Activated naive CD4-positive, alpha-beta T cell treated with anti-CD3 and anti-CD28 coated beads, Interleukin-2, amount 50 U/mL, for 24 hours (primary cell): ENCODE data around the gene RAI1.

Experiments used
- H3K27ac Mint-ChIP-seq: one replicate; pipeline ENCODE4 v1.8.0; 2021; ENCODE audit warnings: mild to moderate bottlenecking, mixed read lengths
- H3K27me3 Mint-ChIP-seq: one replicate; pipeline ENCODE4 v1.8.0; 2021; ENCODE audit warnings: mixed read lengths
- H3K36me3 Mint-ChIP-seq: one replicate; pipeline ENCODE4 v1.8.0; 2021; ENCODE audit warnings: mixed read lengths
- H3K4me1 Mint-ChIP-seq: one replicate; pipeline ENCODE4 v1.8.0; 2021; ENCODE audit warnings: mixed read lengths
- H3K4me3 Mint-ChIP-seq: one replicate; pipeline ENCODE4 v1.8.0; 2021; ENCODE audit warnings: mild to moderate bottlenecking, mixed read lengths
- H3K9me3 Mint-ChIP-seq: one replicate; pipeline ENCODE4 v1.8.0; 2021; ENCODE audit warnings: mixed read lengths

RAI1 gene

GRCh38 chr17:17762744-17763105 is 81.5 kb downstream of the RAI1 start:
- no peaks in the 10 kb centered on the region for H3K9me3 Mint-ChIP-seq
- no peaks in the 10 kb centered on the region for H3K36me3 Mint-ChIP-seq
- H3K4me1 Mint-ChIP-seq = peaks cover 46% of the 10 kb centered on the region
- no peaks in the 10 kb centered on the region for H3K27me3 Mint-ChIP-seq
- H3K4me3 Mint-ChIP-seq = no peak overlapping the region
- no peak overlapping the region for H3K27ac Mint-ChIP-seq

- no peak overlapping the region for H3K4me3 Mint-ChIP-seq
- H3K4me1 Mint-ChIP-seq = peaks cover 42% of the 10 kb centered on the region
- H3K27ac Mint-ChIP-seq = no peak overlapping the region
- H3K36me3 Mint-ChIP-seq = no peaks in the 10 kb centered on the region
- no peaks in the 10 kb centered on the region for H3K27me3 Mint-ChIP-seq
- no peaks in the 10 kb centered on the region for H3K9me3 Mint-ChIP-seq
These were observed 81.9 kb downstream of the RAI1 start for GRCh38 chr17:17763136-17763535.

GRCh38 chr17:17763734-17764133 is 82.5 kb downstream of the RAI1 start:
- Mint-ChIP-seq H3K4me1 (peaks cover 42% of the 10 kb centered on the region), H3K27me3 (no peaks in the 10 kb centered on the region), H3K9me3 (no peaks in the 10 kb centered on the region), H3K27ac (peak overlapping the region; percentile 59), H3K36me3 (no peaks in the 10 kb centered on the region), H3K4me3 (no peak overlapping the region)

GRCh38 chr17:17765359-17766076 is 84.3 kb downstream of the RAI1 start:
- no peaks in the 10 kb centered on the region for H3K9me3 Mint-ChIP-seq
- peaks cover 45% of the 10 kb centered on the region for H3K4me1 Mint-ChIP-seq
- no peak overlapping the region for H3K27ac Mint-ChIP-seq
- H3K27me3 Mint-ChIP-seq = no peaks in the 10 kb centered on the region
- H3K4me3 Mint-ChIP-seq = no peak overlapping the region
- no peaks in the 10 kb centered on the region for H3K36me3 Mint-ChIP-seq

GRCh38 chr17:17766077-17766743 is 85.0 kb downstream of the RAI1 start:
- Mint-ChIP-seq H3K27me3 (no peaks in the 10 kb centered on the region), H3K36me3 (no peaks in the 10 kb centered on the region)

GRCh38 chr17:17766744-17767120 is 85.5 kb downstream of the RAI1 start:
- H3K27me3 Mint-ChIP-seq = no peaks in the 10 kb centered on the region
- peaks cover 44% of the 10 kb centered on the region for H3K4me1 Mint-ChIP-seq
- H3K4me3 Mint-ChIP-seq = no peak overlapping the region
- no peak overlapping the region for H3K27ac Mint-ChIP-seq
- no peaks in the 10 kb centered on the region for H3K9me3 Mint-ChIP-seq
- no peaks in the 10 kb centered on the region for H3K36me3 Mint-ChIP-seq

More at GRCh38 chr17:17766077-17766743, 85.0 kb downstream of the RAI1 start:
- H3K4me1 Mint-ChIP-seq = peaks cover 45% of the 10 kb centered on the region
- H3K4me3 Mint-ChIP-seq = no peak overlapping the region
- no peaks in the 10 kb centered on the region for H3K9me3 Mint-ChIP-seq
- no peak overlapping the region for H3K27ac Mint-ChIP-seq

GRCh38 chr17:17767154-17767869 is 86.1 kb downstream of the RAI1 start:
- no peaks in the 10 kb centered on the region for H3K36me3 Mint-ChIP-seq
- H3K4me3 Mint-ChIP-seq = no peak overlapping the region
- peaks cover 42% of the 10 kb centered on the region for H3K4me1 Mint-ChIP-seq
- no peaks in the 10 kb centered on the region for H3K9me3 Mint-ChIP-seq
- no peaks in the 10 kb centered on the region for H3K27me3 Mint-ChIP-seq
- no peak overlapping the region for H3K27ac Mint-ChIP-seq

- Mint-ChIP-seq H3K27me3 (no peaks in the 10 kb centered on the region), H3K9me3 (no peaks in the 10 kb centered on the region), H3K4me1 (peaks cover 45% of the 10 kb centered on the region), H3K36me3 (no peaks in the 10 kb centered on the region), H3K4me3 (no peak overlapping the region), H3K27ac (no peak overlapping the region)
These were observed 86.7 kb downstream of the RAI1 start for GRCh38 chr17:17767887-17768418.

- H3K4me3 Mint-ChIP-seq = no peak overlapping the region
- H3K4me1 Mint-ChIP-seq = peaks cover 45% of the 10 kb centered on the region
- H3K36me3 Mint-ChIP-seq = no peaks in the 10 kb centered on the region
- H3K27ac Mint-ChIP-seq = no peak overlapping the region
- no peaks in the 10 kb centered on the region for H3K9me3 Mint-ChIP-seq
- no peaks in the 10 kb centered on the region for H3K27me3 Mint-ChIP-seq
These were observed 87.3 kb downstream of the RAI1 start for GRCh38 chr17:17768424-17769088.

- H3K27me3 Mint-ChIP-seq = no peaks in the 10 kb centered on the region
- H3K4me3 Mint-ChIP-seq = no peak overlapping the region
- H3K27ac Mint-ChIP-seq = no peak overlapping the region
- peaks cover 35% of the 10 kb centered on the region for H3K4me1 Mint-ChIP-seq
- H3K9me3 Mint-ChIP-seq = no peaks in the 10 kb centered on the region
- no peaks in the 10 kb centered on the region for H3K36me3 Mint-ChIP-seq
These were observed 88.8 kb downstream of the RAI1 start for GRCh38 chr17:17769869-17770631.

- Mint-ChIP-seq H3K4me3 (no peak overlapping the region), H3K27me3 (no peaks in the 10 kb centered on the region), H3K27ac (no peak overlapping the region), H3K36me3 (no peaks in the 10 kb centered on the region), H3K9me3 (no peaks in the 10 kb centered on the region), H3K4me1 (peaks cover 32% of the 10 kb centered on the region)
These were observed 89.4 kb downstream of the RAI1 start for GRCh38 chr17:17770632-17771044.

- Mint-ChIP-seq H3K9me3 (no peaks in the 10 kb centered on the region), H3K4me3 (no peak overlapping the region), H3K4me1 (peaks cover 26% of the 10 kb centered on the region), H3K36me3 (no peaks in the 10 kb centered on the region), H3K27me3 (no peaks in the 10 kb centered on the region), H3K27ac (no peak overlapping the region)
These were observed 90.4 kb downstream of the RAI1 start for GRCh38 chr17:17771498-17772201.

GRCh38 chr17:17772231-17772630 is 91.0 kb downstream of the RAI1 start:
- Mint-ChIP-seq H3K9me3 (no peaks in the 10 kb centered on the region), H3K27me3 (no peaks in the 10 kb centered on the region), H3K27ac (peak overlapping the region; percentile 1), H3K36me3 (no peaks in the 10 kb centered on the region), H3K4me3 (no peak overlapping the region), H3K4me1 (peaks cover 23% of the 10 kb centered on the region)

GRCh38 chr17:17774009-17774881 is 93.0 kb downstream of the RAI1 start:
- Mint-ChIP-seq H3K4me1 (peaks cover 11% of the 10 kb centered on the region), H3K36me3 (no peaks in the 10 kb centered on the region), H3K4me3 (no peak overlapping the region), H3K9me3 (no peaks in the 10 kb centered on the region), H3K27me3 (no peaks in the 10 kb centered on the region), H3K27ac (no peak overlapping the region)
